Measurements from ENCODE around the gene DNAAF3. TPM values are rescaled to one million over a fixed set of nuclear protein-coding genes. Genes with fewer than 3 reads are reported as not detected.
A peak's percentile ranks its signal among the peaks of the same experiment; 100 is the strongest.
"Not testable (repeated sequence)": the region's sequence is repeated elsewhere in the genome, so short reads cannot be mapped to it uniquely, and the experiment has no call there.

Gene DNAAF3
- total RNA-seq, 1 donor from 2014 or later = 2.2 TPM

DNA sequence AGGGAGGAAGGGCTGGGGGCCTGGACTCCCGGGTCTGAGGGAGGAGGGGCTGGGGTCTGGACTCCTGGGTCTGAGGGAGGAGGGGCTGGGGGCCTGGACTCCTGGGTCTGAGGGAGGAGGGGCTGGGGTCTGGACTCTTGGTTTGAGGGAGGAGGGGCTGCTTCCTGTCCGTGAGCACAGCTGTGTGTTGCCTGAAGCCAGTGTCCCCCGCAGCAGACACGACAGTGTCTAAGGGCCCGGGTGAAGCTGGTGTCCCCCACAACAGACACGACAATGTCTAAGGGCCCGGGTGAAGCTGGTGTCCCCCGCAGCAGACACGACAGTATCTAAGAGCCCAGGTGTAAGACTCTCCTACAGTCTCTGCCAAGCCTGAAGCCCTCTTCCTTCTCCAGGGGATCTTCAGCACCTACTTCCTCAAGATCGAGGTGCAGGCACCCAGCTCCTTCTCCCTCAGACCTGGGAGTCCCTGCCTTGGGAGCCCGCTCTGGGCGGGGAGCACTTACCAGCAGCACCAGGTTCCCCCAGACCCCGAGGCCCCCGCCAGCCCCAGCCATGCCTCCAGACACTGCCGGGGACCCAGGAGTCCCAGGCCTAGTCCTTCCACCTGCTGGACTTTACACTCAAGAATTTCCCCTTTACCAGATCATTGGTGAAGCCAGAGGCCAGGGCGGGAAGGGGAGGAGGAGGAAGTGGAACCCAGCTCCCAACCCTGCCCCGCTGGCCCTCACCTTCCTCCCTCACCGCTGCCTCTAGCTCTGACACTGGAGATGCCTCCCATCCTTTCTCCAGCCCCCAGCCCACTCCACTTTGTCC lies 42.7 kb upstream of the DNAAF3 start, which contains the start of gene PTPRH:
TSS of gene PTPRH (minus strand) at position 622 of the 813 bp plus-strand sequence. CDS start at position 554, 68 bp downstream.
- Mint-ChIP-seq H3K27ac (ENCODE audit: unreplicated experiment) (no peak within 1 kb of the TSS), H3K27me3 (ENCODE audit: unreplicated experiment) (peaks cover 2% of the 10 kb centered on the region), H3K4me1 (ENCODE audit: unreplicated experiment) (no peaks in the 10 kb centered on the region), H3K4me3 (ENCODE audit: unreplicated experiment) (no peak within 1 kb of the TSS), H3K36me3 (ENCODE audit: low read depth, unreplicated experiment) (no peaks in the 10 kb centered on the region), H3K9me3 (ENCODE audit: unreplicated experiment) (no peaks in the 10 kb centered on the region)
- no peak for TF ChIP-seq CTCF (IDR thresholded peaks at IDR 0.05; ENCODE audit: unreplicated experiment)
- no peak for DNase-seq (ENCODE audit: low spot score)

- TF ChIP-seq CTCF (IDR thresholded peaks at IDR 0.05; ENCODE audit: unreplicated experiment) = no peak
- H3K27ac Mint-ChIP-seq (ENCODE audit: unreplicated experiment) = no peak overlapping the region
- H3K36me3 Mint-ChIP-seq (ENCODE audit: low read depth, unreplicated experiment) = no peaks in the 10 kb centered on the region
- no peaks in the 10 kb centered on the region for H3K4me1 Mint-ChIP-seq (ENCODE audit: unreplicated experiment)
- H3K9me3 Mint-ChIP-seq (ENCODE audit: unreplicated experiment) = no peaks in the 10 kb centered on the region
- H3K4me3 Mint-ChIP-seq (ENCODE audit: unreplicated experiment) = no peak overlapping the region
- DNase-seq (ENCODE audit: low spot score) = peak; percentile 32
- H3K27me3 Mint-ChIP-seq (ENCODE audit: unreplicated experiment) = peaks cover 2% of the 10 kb centered on the region
These were observed 40.5 kb upstream of the DNAAF3 start for GRCh38 chr19:55206664-55207500.

- H3K27ac Mint-ChIP-seq (ENCODE audit: unreplicated experiment); H3K36me3 Mint-ChIP-seq (ENCODE audit: low read depth, unreplicated experiment); H3K9me3 Mint-ChIP-seq (ENCODE audit: unreplicated experiment); H3K27me3 Mint-ChIP-seq (ENCODE audit: unreplicated experiment); DNase-seq (ENCODE audit: low spot score); H3K4me1 Mint-ChIP-seq (ENCODE audit: unreplicated experiment); H3K4me3 Mint-ChIP-seq (ENCODE audit: unreplicated experiment): not testable (repeated sequence)
These were observed 35.8 kb upstream of the DNAAF3 start for GRCh38 chr19:55202199-55202598.

DNA sequence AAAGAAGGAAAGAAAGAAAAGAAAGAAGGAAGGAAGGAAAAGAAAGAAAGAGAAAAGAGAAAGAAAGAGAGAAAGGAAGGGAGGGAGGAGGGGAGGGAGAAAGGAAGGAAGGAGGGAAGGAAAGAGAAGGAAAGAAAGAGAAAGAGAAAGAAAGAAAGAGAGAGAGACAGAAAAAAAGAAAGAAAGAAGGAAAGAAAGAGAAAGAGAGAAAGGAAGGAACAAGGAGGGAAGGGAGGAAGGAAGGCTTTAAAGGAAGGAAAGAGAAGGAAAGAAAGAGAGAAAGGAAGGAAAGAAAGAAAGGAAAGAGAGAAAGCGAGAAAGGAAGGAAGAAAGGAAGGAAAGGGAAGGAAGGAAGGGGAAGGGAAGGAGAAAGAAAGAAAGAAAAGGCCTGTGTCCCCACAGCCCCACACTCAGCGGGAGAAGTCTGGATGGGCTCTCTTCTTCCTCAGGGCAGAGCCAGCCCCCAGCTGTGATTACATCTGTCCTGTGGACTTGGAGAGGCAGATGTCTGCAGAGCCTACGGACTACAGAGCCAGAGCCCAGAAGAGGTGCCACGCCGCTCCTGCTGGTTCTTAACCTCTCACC lies 33.3 kb upstream of the DNAAF3 start:
- no peak for TF ChIP-seq CTCF (IDR thresholded peaks at IDR 0.05; ENCODE audit: unreplicated experiment)
- Mint-ChIP-seq H3K36me3 (ENCODE audit: low read depth, unreplicated experiment) (no peaks in the 10 kb centered on the region), H3K27ac (ENCODE audit: unreplicated experiment) (no peak overlapping the region), H3K4me1 (ENCODE audit: unreplicated experiment) (no peaks in the 10 kb centered on the region), H3K4me3 (ENCODE audit: unreplicated experiment) (no peak overlapping the region), H3K9me3 (ENCODE audit: unreplicated experiment) (no peaks in the 10 kb centered on the region), H3K27me3 (ENCODE audit: unreplicated experiment) (peaks cover 3% of the 10 kb centered on the region)
- no peak for DNase-seq (ENCODE audit: low spot score)

GRCh38 chr19:55198651-55199050 lies 32.2 kb upstream of the DNAAF3 start:
- DNase-seq (ENCODE audit: low spot score) = no peak
- Mint-ChIP-seq H3K9me3 (ENCODE audit: unreplicated experiment) (no peaks in the 10 kb centered on the region), H3K36me3 (ENCODE audit: low read depth, unreplicated experiment) (no peaks in the 10 kb centered on the region), H3K27me3 (ENCODE audit: unreplicated experiment) (peaks cover 3% of the 10 kb centered on the region), H3K4me1 (ENCODE audit: unreplicated experiment) (no peaks in the 10 kb centered on the region), H3K27ac (ENCODE audit: unreplicated experiment) (no peak overlapping the region), H3K4me3 (ENCODE audit: unreplicated experiment) (no peak overlapping the region)
- no peak for TF ChIP-seq CTCF (IDR thresholded peaks at IDR 0.05; ENCODE audit: unreplicated experiment)
